ENCODE results near the gene GRIK4. TPM values are rescaled to one million over a fixed set of nuclear protein-coding genes. Genes with fewer than 3 reads are reported as not detected.
"Not testable (repeated sequence)": the region's sequence is repeated elsewhere in the genome, so short reads cannot be mapped to it uniquely, and the experiment has no call there.

The GRIK4 gene
- total RNA-seq, 2 experiments from 2014 or later: not detected

GRCh38 chr11:120750647-120751549, 239.3 kb downstream of the GRIK4 start:
- Mint-ChIP-seq H3K4me3 (no peak overlapping the region), H3K27ac (no peak overlapping the region), H3K36me3 (no peaks in the 10 kb centered on the region), H3K9me3 (no peaks in the 10 kb centered on the region), H3K4me1 (ENCODE audit: low read depth) (no peaks in the 10 kb centered on the region), H3K27me3 (peaks cover 6% of the 10 kb centered on the region)
- intact Hi-C loops (cut with micrococcal nuclease): no loop called here
- no peak for DNase-seq
- POLR2A ChIA-PET: no interaction called here
- CTCF ChIA-PET: no interaction called here

GRCh38 chr11:120751550-120751949, 240.0 kb downstream of the GRIK4 start:
- Mint-ChIP-seq H3K4me1 (ENCODE audit: low read depth) (no peaks in the 10 kb centered on the region), H3K36me3 (no peaks in the 10 kb centered on the region), H3K27ac (no peak overlapping the region), H3K4me3 (no peak overlapping the region), H3K27me3 (peaks cover 6% of the 10 kb centered on the region), H3K9me3 (no peaks in the 10 kb centered on the region)
- CTCF ChIA-PET: no interaction called here
- POLR2A ChIA-PET: no interaction called here
- DNase-seq: no peak
- intact Hi-C loops (cut with micrococcal nuclease): no loop called here

- Mint-ChIP-seq H3K4me3 (no peak overlapping the region), H3K36me3 (no peaks in the 10 kb centered on the region), H3K9me3 (no peaks in the 10 kb centered on the region), H3K27me3 (peaks cover 4% of the 10 kb centered on the region), H3K27ac (no peak overlapping the region), H3K4me1 (ENCODE audit: low read depth) (no peaks in the 10 kb centered on the region)
- intact Hi-C loops (cut with micrococcal nuclease): no loop called here
- POLR2A ChIA-PET: no interaction called here
- CTCF ChIA-PET: no interaction called here
- no peak for DNase-seq
Observed at GRCh38 chr11:120752668-120753067, 241.1 kb downstream of the GRIK4 start.

- CTCF ChIA-PET: no interaction called here
- H3K4me1 Mint-ChIP-seq (ENCODE audit: low read depth): no peaks in the 10 kb centered on the region
- DNase-seq: no peak
- no peaks in the 10 kb centered on the region for H3K36me3 Mint-ChIP-seq
- POLR2A ChIA-PET: no interaction called here
- no peak overlapping the region for H3K4me3 Mint-ChIP-seq
- H3K9me3 Mint-ChIP-seq: no peaks in the 10 kb centered on the region
- intact Hi-C loops (cut with micrococcal nuclease): no loop called here
- H3K27me3 Mint-ChIP-seq: no peaks in the 10 kb centered on the region
- no peak overlapping the region for H3K27ac Mint-ChIP-seq
Observed at GRCh38 chr11:120756931-120757330, 245.4 kb downstream of the GRIK4 start.

GRCh38 chr11:120759046-120759445, 247.5 kb downstream of the GRIK4 start:
- no peaks in the 10 kb centered on the region for H3K27me3 Mint-ChIP-seq
- H3K4me1 Mint-ChIP-seq (ENCODE audit: low read depth): no peaks in the 10 kb centered on the region
- DNase-seq: no peak
- H3K27ac Mint-ChIP-seq: no peak overlapping the region
- H3K4me3 Mint-ChIP-seq: no peak overlapping the region
- no peaks in the 10 kb centered on the region for H3K36me3 Mint-ChIP-seq
- POLR2A ChIA-PET: no interaction called here
- CTCF ChIA-PET: interaction anchor here (1.1 kb wide), 1 partner anchor 13 kb away, joined by 3 read pairs; no protein-coding TSS in a partner anchor
- no peaks in the 10 kb centered on the region for H3K9me3 Mint-ChIP-seq
- intact Hi-C loops (cut with micrococcal nuclease): no loop called here

- H3K36me3 Mint-ChIP-seq; H3K4me3 Mint-ChIP-seq; H3K4me1 Mint-ChIP-seq (ENCODE audit: low read depth); POLR2A ChIA-PET; intact Hi-C loops (cut with micrococcal nuclease); H3K9me3 Mint-ChIP-seq; DNase-seq; CTCF ChIA-PET; H3K27ac Mint-ChIP-seq: not testable (repeated sequence)
- H3K27me3 Mint-ChIP-seq: peaks cover 27% of the 10 kb centered on the region
Observed at GRCh38 chr11:120765710-120766109, 254.2 kb downstream of the GRIK4 start.

- intact Hi-C loops (cut with micrococcal nuclease): no loop called here
- H3K4me3 Mint-ChIP-seq: no peak overlapping the region
- H3K27ac Mint-ChIP-seq: no peak overlapping the region
- CTCF ChIA-PET: no interaction called here
- peaks cover 30% of the 10 kb centered on the region for H3K27me3 Mint-ChIP-seq
- peaks cover 9% of the 10 kb centered on the region for H3K9me3 Mint-ChIP-seq
- POLR2A ChIA-PET: no interaction called here
- H3K4me1 Mint-ChIP-seq (ENCODE audit: low read depth): no peaks in the 10 kb centered on the region
- DNase-seq: no peak
- H3K36me3 Mint-ChIP-seq: no peaks in the 10 kb centered on the region
Observed at GRCh38 chr11:120766318-120766717, 254.8 kb downstream of the GRIK4 start.

GRCh38 chr11:120768949-120769348, 257.4 kb downstream of the GRIK4 start:
- peaks cover 36% of the 10 kb centered on the region for H3K27me3 Mint-ChIP-seq
- intact Hi-C loops (cut with micrococcal nuclease): no loop called here
- no peak overlapping the region for H3K4me3 Mint-ChIP-seq
- peaks cover 9% of the 10 kb centered on the region for H3K9me3 Mint-ChIP-seq
- no peaks in the 10 kb centered on the region for H3K36me3 Mint-ChIP-seq
- no peaks in the 10 kb centered on the region for H3K4me1 Mint-ChIP-seq (ENCODE audit: low read depth)
- no peak for DNase-seq
- H3K27ac Mint-ChIP-seq: no peak overlapping the region
- ChIA-PET CTCF (no interaction called here), POLR2A (no interaction called here)

- no peak overlapping the region for H3K27ac Mint-ChIP-seq
- no peak overlapping the region for H3K4me3 Mint-ChIP-seq
- H3K4me1 Mint-ChIP-seq (ENCODE audit: low read depth): no peaks in the 10 kb centered on the region
- ChIA-PET POLR2A (no interaction called here), CTCF (interaction anchor here (0.6 kb wide), 1 partner anchor 35 kb away, joined by 3 read pairs; no protein-coding TSS in a partner anchor)
- peaks cover 37% of the 10 kb centered on the region for H3K27me3 Mint-ChIP-seq
- DNase-seq: no peak
- H3K9me3 Mint-ChIP-seq: peaks cover 9% of the 10 kb centered on the region
- intact Hi-C loops (cut with micrococcal nuclease): no loop called here
- H3K36me3 Mint-ChIP-seq: no peaks in the 10 kb centered on the region
Observed at GRCh38 chr11:120769906-120770305, 258.4 kb downstream of the GRIK4 start.

- Mint-ChIP-seq H3K4me3 (no peak overlapping the region), H3K27me3 (peaks cover 28% of the 10 kb centered on the region), H3K9me3 (peaks cover 9% of the 10 kb centered on the region), H3K4me1 (ENCODE audit: low read depth) (no peaks in the 10 kb centered on the region), H3K36me3 (no peaks in the 10 kb centered on the region), H3K27ac (no peak overlapping the region)
- intact Hi-C loops (cut with micrococcal nuclease): no loop called here
- POLR2A ChIA-PET: no interaction called here
- no peak for DNase-seq
- CTCF ChIA-PET: no interaction called here
Observed at GRCh38 chr11:120771551-120772060, 260.1 kb downstream of the GRIK4 start.

- peaks cover 19% of the 10 kb centered on the region for H3K27me3 Mint-ChIP-seq
- no peak overlapping the region for H3K27ac Mint-ChIP-seq
- peaks cover 4% of the 10 kb centered on the region for H3K9me3 Mint-ChIP-seq
- no peak overlapping the region for H3K4me3 Mint-ChIP-seq
- no peak for DNase-seq
- no peaks in the 10 kb centered on the region for H3K36me3 Mint-ChIP-seq
- H3K4me1 Mint-ChIP-seq (ENCODE audit: low read depth): no peaks in the 10 kb centered on the region
- intact Hi-C loops (cut with micrococcal nuclease): no loop called here
- ChIA-PET CTCF (no interaction called here), POLR2A (no interaction called here)
Observed at GRCh38 chr11:120773501-120774031, 262.0 kb downstream of the GRIK4 start.

- Mint-ChIP-seq H3K27ac (no peak overlapping the region), H3K36me3 (no peaks in the 10 kb centered on the region), H3K9me3 (no peaks in the 10 kb centered on the region), H3K27me3 (peaks cover 19% of the 10 kb centered on the region), H3K4me1 (ENCODE audit: low read depth) (no peaks in the 10 kb centered on the region), H3K4me3 (no peak overlapping the region)
- ChIA-PET CTCF (no interaction called here), POLR2A (no interaction called here)
- DNase-seq: no peak
- intact Hi-C loops (cut with micrococcal nuclease): no loop called here
Observed at GRCh38 chr11:120774591-120775386, 263.2 kb downstream of the GRIK4 start.

Measured in activated CD4-positive, alpha-beta memory T cell treated with anti-CD3 and anti-CD28 coated beads for 36 hours (primary cell).